ENCODE data around the gene RNF157. TPM values are rescaled to one million over a fixed set of nuclear protein-coding genes. Genes with fewer than 3 reads are reported as not detected.

The RNF157 gene
- total and polyA plus RNA-seq, 3 experiments from 2014 or later, result 10.7 to 13.9 (median 13.9) TPM

- DNase-seq, result no peak
- H3K27ac ChIP-seq (ENCODE audit: low read depth, low read length), result no peak overlapping the region
- peaks cover 24 to 31% (median 30%) of the 10 kb centered on the region in 3 donors for H3K4me1 Mint-ChIP-seq
- ChIA-PET CTCF (interaction anchor here (1.5 to 1.7 kb wide), 2 partner anchors 35 to 114 kb away, joined by 3 to 4 read pairs; no protein-coding TSS in a partner anchor), POLR2A (interaction anchor here (0.7 to 0.9 kb wide), 2 partner anchors 14 to 578 kb away, joined by 3 to 4 read pairs; no protein-coding TSS in a partner anchor)
- H3K36me3 ChIP-seq (ENCODE audit: insufficient read depth, low read length), result peaks cover 26% of the 10 kb centered on the region
- H3K27me3 Mint-ChIP-seq, result peaks cover 0 to 1% of the 10 kb centered on the region in 2 donors
- no peaks in the 10 kb centered on the region for H3K27me3 ChIP-seq (ENCODE audit: insufficient read depth, low read length, poor library complexity, severe bottlenecking)
- peak overlapping the region in 2 of 8 donors; percentile 33 to 95 for H3K27ac Mint-ChIP-seq
- H3K4me3 Mint-ChIP-seq, result no peak overlapping the region
- H3K4me1 ChIP-seq (ENCODE audit: insufficient read depth, low read length), result peaks cover 17% of the 10 kb centered on the region
- H3K4me3 ChIP-seq (ENCODE audit: low read length), result no peak overlapping the region
- peaks cover 0 to 80% (median 26%) of the 10 kb centered on the region in 3 donors for H3K36me3 Mint-ChIP-seq
- H3K9me3 ChIP-seq (ENCODE audit: low read length), result no peaks in the 10 kb centered on the region
- H3K9me3 Mint-ChIP-seq, result no peaks in the 10 kb centered on the region
Observed at GRCh38 chr17:76156662-76156991, 83.7 kb downstream of the RNF157 start.

DNA sequence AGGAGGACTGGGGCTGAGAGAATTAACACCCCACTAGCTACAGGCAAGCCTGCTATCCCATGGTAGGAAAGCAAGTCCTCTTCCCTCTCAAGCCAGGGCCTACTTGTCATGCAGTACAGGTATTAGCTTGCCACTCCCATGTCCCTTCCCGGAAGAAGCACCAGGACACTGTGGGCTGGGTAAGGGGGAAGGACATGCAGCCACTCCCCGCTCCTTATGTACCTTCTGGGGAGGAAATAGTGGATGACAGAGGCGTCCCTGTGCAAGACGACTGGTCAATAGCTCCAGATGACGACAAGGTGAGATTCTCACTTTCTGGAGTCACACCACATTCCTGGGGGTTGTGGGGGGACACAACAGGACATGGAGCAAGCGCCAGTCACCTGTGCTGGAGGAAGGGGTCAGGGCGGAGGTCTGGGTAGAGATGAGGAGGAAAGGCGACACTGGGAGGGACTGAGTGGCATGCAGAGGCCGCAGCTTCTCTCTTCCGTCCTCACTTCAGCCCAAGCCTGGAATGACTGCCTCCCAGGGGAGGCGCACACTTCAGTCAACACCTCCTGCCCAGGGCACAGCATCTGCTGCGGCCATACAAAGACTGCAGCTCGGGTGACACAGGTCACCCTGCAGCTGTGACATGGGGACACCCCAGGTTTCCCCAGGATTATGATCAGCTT, 84.2 kb downstream of the RNF157 start:
- ChIA-PET CTCF (interaction anchor here (1.5 to 1.7 kb wide), 2 partner anchors 35 to 115 kb away, joined by 3 to 4 read pairs; no protein-coding TSS in a partner anchor), POLR2A (interaction anchor here (0.7 to 0.9 kb wide), 2 partner anchors 14 to 578 kb away, joined by 3 to 4 read pairs; no protein-coding TSS in a partner anchor)
- peaks cover 0 to 77% (median 26%) of the 10 kb centered on the region in 3 donors for H3K36me3 Mint-ChIP-seq

GRCh38 chr17:76154936-76155845, 85.1 kb downstream of the RNF157 start:
- ChIA-PET POLR2A (no interaction called here), CTCF (interaction anchor here (1.0 to 1.7 kb wide), 4 partner anchors 10 to 125 kb away, joined by 3 to 5 read pairs (median 4); no protein-coding TSS in a partner anchor)
- Histone ChIP-seq H3K27me3 (ENCODE audit: insufficient read depth, low read length, poor library complexity, severe bottlenecking) (no peaks in the 10 kb centered on the region), H3K36me3 (ENCODE audit: insufficient read depth, low read length) (peaks cover 17% of the 10 kb centered on the region), H3K9me3 (ENCODE audit: low read length) (no peaks in the 10 kb centered on the region), H3K4me3 (ENCODE audit: low read length) (no peak overlapping the region), H3K4me1 (ENCODE audit: insufficient read depth, low read length) (peaks cover 27% of the 10 kb centered on the region), H3K27ac (ENCODE audit: low read depth, low read length) (no peak overlapping the region)
- Mint-ChIP-seq H3K27ac (peak overlapping the region in 3 of 8 donors; percentile 8 to 79 (median 12)), H3K9me3 (no peaks in the 10 kb centered on the region), H3K36me3 (peaks cover 0 to 81% (median 28%) of the 10 kb centered on the region in 3 donors), H3K4me1 (peaks cover 32 to 42% (median 41%) of the 10 kb centered on the region in 3 donors), H3K27me3 (peaks cover 0 to 1% of the 10 kb centered on the region in 2 donors), H3K4me3 (peak overlapping the region in 1 of 7 donors; percentile 73)
- DNase-seq, result no peak

More for the DNA sequence above, 84.2 kb downstream of the RNF157 start:
- peaks cover 22% of the 10 kb centered on the region for H3K4me1 ChIP-seq (ENCODE audit: insufficient read depth, low read length)
- peak overlapping the region in 2 of 8 donors; percentile 34 to 61 for H3K27ac Mint-ChIP-seq
- H3K27me3 Mint-ChIP-seq, result peaks cover 0 to 1% of the 10 kb centered on the region in 2 donors
- no peak overlapping the region for H3K27ac ChIP-seq (ENCODE audit: low read depth, low read length)
- no peaks in the 10 kb centered on the region for H3K9me3 ChIP-seq (ENCODE audit: low read length)
- H3K4me3 Mint-ChIP-seq, result no peak overlapping the region
- H3K4me1 Mint-ChIP-seq, result peaks cover 29 to 36% (median 35%) of the 10 kb centered on the region in 3 donors
- H3K27me3 ChIP-seq (ENCODE audit: insufficient read depth, low read length, poor library complexity, severe bottlenecking), result no peaks in the 10 kb centered on the region
- DNase-seq, result no peak
- H3K9me3 Mint-ChIP-seq, result no peaks in the 10 kb centered on the region
- no peak overlapping the region for H3K4me3 ChIP-seq (ENCODE audit: low read length)
- H3K36me3 ChIP-seq (ENCODE audit: insufficient read depth, low read length), result peaks cover 21% of the 10 kb centered on the region

GRCh38 chr17:76154292-76154691, 86.0 kb downstream of the RNF157 start:
- no peak for DNase-seq
- Histone ChIP-seq H3K9me3 (ENCODE audit: low read length) (no peaks in the 10 kb centered on the region), H3K4me3 (ENCODE audit: low read length) (no peak overlapping the region), H3K4me1 (ENCODE audit: insufficient read depth, low read length) (peaks cover 27% of the 10 kb centered on the region), H3K27me3 (ENCODE audit: insufficient read depth, low read length, poor library complexity, severe bottlenecking) (no peaks in the 10 kb centered on the region), H3K36me3 (ENCODE audit: insufficient read depth, low read length) (peaks cover 15% of the 10 kb centered on the region), H3K27ac (ENCODE audit: low read depth, low read length) (no peak overlapping the region)
- Mint-ChIP-seq H3K27me3 (peaks cover 0 to 1% of the 10 kb centered on the region in 2 donors), H3K9me3 (no peaks in the 10 kb centered on the region), H3K36me3 (peaks cover 0 to 78% (median 23%) of the 10 kb centered on the region in 3 donors), H3K27ac (peak overlapping the region in 6 of 8 donors; percentile 12 to 89 (median 68)), H3K4me3 (no peak overlapping the region), H3K4me1 (peaks cover 33 to 42% (median 41%) of the 10 kb centered on the region in 3 donors)
- ChIA-PET POLR2A (no interaction called here), CTCF (interaction anchor here (1.0 to 4.4 kb wide), 6 partner anchors 9 to 125 kb away, joined by 3 to 47 read pairs (median 5); no protein-coding TSS in a partner anchor)

DNA sequence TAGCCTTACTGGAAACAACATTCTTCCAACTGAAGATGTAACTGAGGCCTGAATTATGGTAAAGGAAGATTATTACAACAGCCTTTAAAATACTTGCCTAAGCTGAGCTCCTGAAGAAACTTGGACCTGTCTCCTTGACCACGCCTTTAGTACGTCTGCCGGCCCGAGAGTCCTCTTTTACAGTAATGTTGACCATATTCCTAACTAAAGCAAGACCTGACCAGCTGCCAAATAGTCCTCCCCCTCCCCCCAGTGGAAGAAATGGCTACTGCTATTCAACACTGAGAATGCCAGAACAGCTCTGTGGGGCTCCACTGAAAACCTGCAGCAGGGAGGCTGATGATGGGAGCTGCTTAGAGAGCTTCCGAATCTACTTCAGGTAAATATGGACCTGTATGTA, 86.7 kb downstream of the RNF157 start:
- no peak for DNase-seq
- H3K9me3 ChIP-seq (ENCODE audit: low read length), result no peaks in the 10 kb centered on the region
- Mint-ChIP-seq H3K36me3 (peaks cover 0 to 76% (median 20%) of the 10 kb centered on the region in 3 donors), H3K4me1 (peaks cover 37 to 44% (median 42%) of the 10 kb centered on the region in 3 donors), H3K4me3 (peak overlapping the region in 1 of 7 donors; percentile 41), H3K27me3 (peaks cover 0 to 1% of the 10 kb centered on the region in 2 donors), H3K9me3 (no peaks in the 10 kb centered on the region), H3K27ac (peak overlapping the region in 5 of 8 donors; percentile 62 to 89 (median 73))
- H3K36me3 ChIP-seq (ENCODE audit: insufficient read depth, low read length), result peaks cover 9% of the 10 kb centered on the region
- H3K4me3 ChIP-seq (ENCODE audit: low read length), result no peak overlapping the region
- no peak overlapping the region for H3K27ac ChIP-seq (ENCODE audit: low read depth, low read length)
- H3K4me1 ChIP-seq (ENCODE audit: insufficient read depth, low read length), result peaks cover 27% of the 10 kb centered on the region
- ChIA-PET POLR2A (interaction anchor here (1.3 kb wide), 1 partner anchor 13 kb away, joined by 3 read pairs; the partner anchor contains the start of gene FOXJ1), CTCF (interaction anchor here (0.7 to 4.4 kb wide), 9 partner anchors 13 to 126 kb away, joined by 3 to 47 read pairs (median 5); no protein-coding TSS in a partner anchor)
- no peaks in the 10 kb centered on the region for H3K27me3 ChIP-seq (ENCODE audit: insufficient read depth, low read length, poor library complexity, severe bottlenecking)

GRCh38 chr17:76153202-76153601, 87.1 kb downstream of the RNF157 start:
- CTCF ChIA-PET, result interaction anchor here (0.7 to 4.4 kb wide), 9 partner anchors 13 to 126 kb away, joined by 3 to 47 read pairs (median 4); no protein-coding TSS in a partner anchor
- Mint-ChIP-seq H3K27me3 (peaks cover 0 to 1% of the 10 kb centered on the region in 2 donors), H3K27ac (peak overlapping the region in 6 of 8 donors; percentile 6 to 90 (median 82)), H3K4me3 (peak overlapping the region in 1 of 7 donors; percentile 41), H3K9me3 (no peaks in the 10 kb centered on the region), H3K4me1 (peaks cover 37 to 45% (median 42%) of the 10 kb centered on the region in 3 donors), H3K36me3 (peaks cover 0 to 72% (median 20%) of the 10 kb centered on the region in 3 donors)
- no peak overlapping the region for H3K27ac ChIP-seq (ENCODE audit: low read depth, low read length)
- POLR2A ChIA-PET, result interaction anchor here (1.3 kb wide), 1 partner anchor 12 kb away, joined by 3 read pairs; the partner anchor contains the start of gene FOXJ1
- no peaks in the 10 kb centered on the region for H3K9me3 ChIP-seq (ENCODE audit: low read length)
- no peaks in the 10 kb centered on the region for H3K27me3 ChIP-seq (ENCODE audit: insufficient read depth, low read length, poor library complexity, severe bottlenecking)
- no peak overlapping the region for H3K4me3 ChIP-seq (ENCODE audit: low read length)
- H3K4me1 ChIP-seq (ENCODE audit: insufficient read depth, low read length), result peaks cover 27% of the 10 kb centered on the region
- H3K36me3 ChIP-seq (ENCODE audit: insufficient read depth, low read length), result peaks cover 4% of the 10 kb centered on the region
- DNase-seq, result no peak

DNA sequence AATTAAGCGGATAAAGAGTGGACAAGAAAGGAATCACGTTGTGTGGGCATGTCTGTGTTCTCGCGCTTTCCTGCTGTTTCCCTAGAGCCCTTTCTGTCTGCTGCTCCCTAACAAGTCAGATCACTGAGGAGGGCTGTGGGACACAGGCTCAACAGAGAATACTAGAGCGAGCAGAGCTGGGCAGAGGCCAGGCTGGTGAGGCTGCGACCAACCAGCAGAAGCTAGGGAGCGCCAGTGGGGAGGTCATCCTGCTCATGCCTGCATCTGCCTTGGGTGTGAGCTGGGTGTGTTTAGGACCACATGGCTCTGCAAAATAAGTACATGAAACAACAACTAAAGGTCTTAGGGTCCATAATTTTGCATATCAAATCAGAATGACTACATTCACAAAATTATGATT, 87.7 kb downstream of the RNF157 start:
- Mint-ChIP-seq H3K4me3 (peak overlapping the region in 2 of 7 donors; percentile 52 to 55), H3K4me1 (peaks cover 39 to 48% (median 42%) of the 10 kb centered on the region in 3 donors), H3K27ac (peak overlapping the region; percentile 29 to 90 (median 82)), H3K36me3 (peaks cover 0 to 67% (median 15%) of the 10 kb centered on the region in 3 donors), H3K9me3 (no peaks in the 10 kb centered on the region), H3K27me3 (no peaks in the 10 kb centered on the region)
- Histone ChIP-seq H3K4me3 (ENCODE audit: low read length) (peak overlapping the region; percentile 15), H3K36me3 (ENCODE audit: insufficient read depth, low read length) (no peaks in the 10 kb centered on the region), H3K27me3 (ENCODE audit: insufficient read depth, low read length, poor library complexity, severe bottlenecking) (no peaks in the 10 kb centered on the region), H3K27ac (ENCODE audit: low read depth, low read length) (no peak overlapping the region), H3K4me1 (ENCODE audit: insufficient read depth, low read length) (peaks cover 27% of the 10 kb centered on the region), H3K9me3 (ENCODE audit: low read length) (no peaks in the 10 kb centered on the region)
- POLR2A ChIA-PET, result interaction anchor here (1.3 to 1.7 kb wide), 2 partner anchors 11 to 113 kb away, joined by 3 to 4 read pairs; partner anchors contain the start of genes FOXJ1 and UBALD2
- DNase-seq, result peak in 1 of 5 donors; percentile 20
- CTCF ChIA-PET, result interaction anchor here (1.2 to 4.4 kb wide), 6 partner anchors 28 to 127 kb away, joined by 3 to 47 read pairs (median 6); no protein-coding TSS in a partner anchor

All from CD8-positive, alpha-beta memory T cell (primary cell).